Gastrocnemius medialis (tissue), 4 donors: Measurements from ENCODE around the gene CXCR1. TPM values are rescaled to one million over a fixed set of nuclear protein-coding genes. Genes with fewer than 3 reads are reported as not detected.

ENCODE experiments used
- ATAC-seq, 2 donors: fragments of 150-250 bp; one replicate each; pipeline ENCODE4 v1.9.1; 2016
- DNase-seq, 2 donors: peaks; one replicate each; pipeline ENCODE4 v3.0.0-alpha.2; 2019
- H3K27ac ChIP-seq, 4 donors: fragments of 200-600 bp; sonication (generic); 1 replicate in 1 of 4; 2 replicates in 3 of 4; pipeline ENCODE4 v1.5.1; 2016 to 2018; ENCODE audit warnings: mild to moderate bottlenecking in 2 of 4, moderate library complexity in 1 of 4
- H3K27me3 ChIP-seq, 3 donors: fragments of 200-600 bp; sonication (generic) in 2 of 3; 1 replicate in 1 of 3; 2 replicates in 2 of 3; pipeline versions ENCODE4 v1.5.1 to v1.6.0; 2016 to 2019; ENCODE audit warnings: mild to moderate bottlenecking in 1 of 3, moderate library complexity in 1 of 3
- H3K36me3 ChIP-seq, 2 donors: fragments of 200-600 bp; sonication (generic) in 1 of 2; one replicate each; pipeline ENCODE4 v1.5.1; 2017 to 2018
- H3K4me1 ChIP-seq, 2 donors: fragments of 200-600 bp; sonication (generic) in 1 of 2; one replicate each; pipeline ENCODE4 v1.5.1; 2016 to 2017; ENCODE audit warnings: mild to moderate bottlenecking in 2 of 2
- H3K4me3 ChIP-seq, 4 donors: fragments of 200-600 bp; sonication (generic) in 3 of 4; 1 replicate in 1 of 4; 2 replicates in 3 of 4; pipeline ENCODE4 v1.5.1; 2016 to 2019; ENCODE audit warnings: mild to moderate bottlenecking in 2 of 4
- H3K9me3 ChIP-seq, 3 donors: fragments of 200-600 bp; sonication (generic) in 2 of 3; 1 replicate in 1 of 3; 2 replicates in 2 of 3; pipeline ENCODE4 v1.5.1; 2016 to 2019
- POLR2A ChIP-seq, 2 donors: fragments of 450-650 bp; IDR thresholded peaks; one replicate each; pipeline ENCODE4 v1.6.1; 2017; ENCODE audit warnings: antibody characterized with exemption in 2 of 2, mild to moderate bottlenecking in 2 of 2, moderate library complexity in 2 of 2
- in situ Hi-C, 4 donors: fragments of 200-750 bp; cut with MboI; loops; one replicate each; pipeline versions ENCODE4 v1.15.0 to v1.8.0; 2017; ENCODE audit warnings: low sequenced_read_pairs in 4 of 4
- intact Hi-C: fragments of 100-400 bp; cut with DNase I; formaldehyde crosslinking; loops from one replicate; pipeline ENCODE4 v1.15.1; 2023; ENCODE audit warnings: low total_unique reads
- total RNA-seq, 4 donors: library from RNA; depleted of rRNA; stranded (reverse); fragments of >200 nt; gene quantifications; one replicate each; pipeline versions ENCODE4 v1.1.0 to v1.2.3, GENCODE V29; 2016
- TF ChIP-seq, protein P1 (sequence below), 5 experiments: fragments of 450-650 bp in 3 of 5; fragments of 200-600 bp in 2 of 5; sonication (generic) in 2 of 5; IDR thresholded peaks in 4 of 5; conservative IDR thresholded peaks in 1 of 5; 1 replicate in 4 of 5; 2 replicates in 1 of 5; pipeline ENCODE4 v1.5.1; 2016 to 2019; ENCODE audit warnings: antibody characterized with exemption in 5 of 5, mild to moderate bottlenecking in 3 of 5, moderate library complexity in 3 of 5

The CXCR1 gene
- total RNA-seq, 4 donors from 2014 or later, result 0.41 to 0.55 (median 0.53) TPM; not detected in 1

DNA sequence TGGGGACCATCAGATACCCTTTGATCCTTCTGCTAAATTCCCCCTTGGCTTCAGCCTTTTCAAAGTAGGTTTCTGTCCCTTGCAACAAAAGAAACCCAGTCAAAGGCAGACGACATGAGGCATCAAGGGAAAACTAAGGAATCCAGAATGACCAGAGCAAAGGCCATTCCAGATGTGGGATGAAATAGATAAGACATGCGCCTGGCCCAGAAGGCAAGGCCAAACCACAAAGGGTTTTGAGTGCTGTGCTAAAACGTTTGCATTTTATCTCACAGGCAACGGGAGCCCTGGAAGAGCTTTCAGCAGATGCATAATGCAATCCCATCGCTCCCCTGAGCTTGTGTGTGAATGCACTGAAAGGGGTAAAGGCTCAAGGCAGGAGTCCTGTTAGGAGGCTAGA, 17.7 kb downstream of the CXCR1 start:
- DNase-seq (no peak), ATAC-seq (no peak)
- intact Hi-C loops (no loop called here), in situ Hi-C loops (no loop called here)
- TF ChIP-seq POLR2A (IDR thresholded peaks at IDR 0.05), result no peak
- TF ChIP-seq, protein P1, sequence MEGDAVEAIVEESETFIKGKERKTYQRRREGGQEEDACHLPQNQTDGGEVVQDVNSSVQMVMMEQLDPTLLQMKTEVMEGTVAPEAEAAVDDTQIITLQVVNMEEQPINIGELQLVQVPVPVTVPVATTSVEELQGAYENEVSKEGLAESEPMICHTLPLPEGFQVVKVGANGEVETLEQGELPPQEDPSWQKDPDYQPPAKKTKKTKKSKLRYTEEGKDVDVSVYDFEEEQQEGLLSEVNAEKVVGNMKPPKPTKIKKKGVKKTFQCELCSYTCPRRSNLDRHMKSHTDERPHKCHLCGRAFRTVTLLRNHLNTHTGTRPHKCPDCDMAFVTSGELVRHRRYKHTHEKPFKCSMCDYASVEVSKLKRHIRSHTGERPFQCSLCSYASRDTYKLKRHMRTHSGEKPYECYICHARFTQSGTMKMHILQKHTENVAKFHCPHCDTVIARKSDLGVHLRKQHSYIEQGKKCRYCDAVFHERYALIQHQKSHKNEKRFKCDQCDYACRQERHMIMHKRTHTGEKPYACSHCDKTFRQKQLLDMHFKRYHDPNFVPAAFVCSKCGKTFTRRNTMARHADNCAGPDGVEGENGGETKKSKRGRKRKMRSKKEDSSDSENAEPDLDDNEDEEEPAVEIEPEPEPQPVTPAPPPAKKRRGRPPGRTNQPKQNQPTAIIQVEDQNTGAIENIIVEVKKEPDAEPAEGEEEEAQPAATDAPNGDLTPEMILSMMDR (IDR thresholded peaks at IDR 0.05 in 4 of 5, conservative IDR thresholded peaks at IDR 0.05 in 1 of 5), result no peak
- Histone ChIP-seq H3K27me3 (no peaks in the 10 kb centered on the region), H3K4me1 (no peaks in the 10 kb centered on the region), H3K4me3 (no peak overlapping the region), H3K36me3 (no peaks in the 10 kb centered on the region), H3K27ac (no peak overlapping the region), H3K9me3 (no peaks in the 10 kb centered on the region)

DNA sequence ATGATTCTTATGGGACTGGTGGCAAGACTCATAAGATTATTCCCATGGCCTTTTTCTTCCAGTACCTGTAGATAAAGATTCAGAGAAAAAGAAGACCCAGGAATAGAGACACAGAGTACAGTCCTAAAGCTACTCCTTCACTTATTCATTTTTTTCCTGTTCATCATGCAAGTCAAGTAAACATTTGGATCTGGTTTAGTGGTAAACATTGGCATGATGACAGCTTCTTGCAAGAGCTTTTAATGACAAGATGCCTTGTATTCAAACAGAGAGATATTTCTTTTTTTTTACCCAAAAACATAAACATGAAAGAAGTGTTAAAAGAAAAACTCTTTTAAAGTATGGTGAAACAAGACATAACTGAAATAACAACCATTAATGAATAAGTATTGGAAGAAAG, 20.7 kb downstream of the CXCR1 start:
- Histone ChIP-seq H3K4me1 (no peaks in the 10 kb centered on the region), H3K36me3 (no peaks in the 10 kb centered on the region), H3K4me3 (no peak overlapping the region), H3K27me3 (no peaks in the 10 kb centered on the region), H3K27ac (no peak overlapping the region), H3K9me3 (no peaks in the 10 kb centered on the region)
- TF ChIP-seq POLR2A (IDR thresholded peaks at IDR 0.05), result no peak
- TF ChIP-seq, protein P1 (IDR thresholded peaks at IDR 0.05 in 4 of 5, conservative IDR thresholded peaks at IDR 0.05 in 1 of 5), result no peak
- DNase-seq (no peak), ATAC-seq (no peak)
- in situ Hi-C loops, result no loop called here
- intact Hi-C loops, result no loop called here

DNA sequence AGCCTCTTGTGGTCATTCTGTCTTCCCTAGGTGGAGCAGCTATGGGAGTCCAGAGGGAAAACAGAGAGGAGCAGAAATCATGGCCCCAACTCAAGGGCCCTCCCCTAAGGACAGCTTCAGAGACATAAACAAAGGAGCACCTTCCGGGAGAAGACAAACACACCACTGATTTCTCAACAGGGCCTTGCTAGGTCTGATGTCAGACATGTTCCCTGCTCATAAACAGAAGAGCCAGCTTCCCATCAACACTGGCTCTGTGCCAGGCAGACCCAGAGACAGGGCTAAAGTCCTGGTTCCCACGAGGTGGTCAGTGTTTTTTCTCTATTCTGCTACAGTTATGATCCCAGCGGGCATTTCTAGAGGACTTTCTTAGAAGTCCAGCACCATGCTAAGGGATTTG, 21.6 kb downstream of the CXCR1 start:
- Histone ChIP-seq H3K36me3 (no peaks in the 10 kb centered on the region), H3K27me3 (peaks cover 0 to 4% (median 3%) of the 10 kb centered on the region in 3 donors), H3K4me1 (no peaks in the 10 kb centered on the region), H3K27ac (no peak overlapping the region), H3K4me3 (no peak overlapping the region), H3K9me3 (no peaks in the 10 kb centered on the region)
- DNase-seq, result no peak
- no peak for ATAC-seq
- intact Hi-C loops, result no loop called here
- TF ChIP-seq, protein P1 (IDR thresholded peaks at IDR 0.05 in 4 of 5, conservative IDR thresholded peaks at IDR 0.05 in 1 of 5), result no peak
- TF ChIP-seq POLR2A (IDR thresholded peaks at IDR 0.05), result no peak
- in situ Hi-C loops, result no loop called here

DNA sequence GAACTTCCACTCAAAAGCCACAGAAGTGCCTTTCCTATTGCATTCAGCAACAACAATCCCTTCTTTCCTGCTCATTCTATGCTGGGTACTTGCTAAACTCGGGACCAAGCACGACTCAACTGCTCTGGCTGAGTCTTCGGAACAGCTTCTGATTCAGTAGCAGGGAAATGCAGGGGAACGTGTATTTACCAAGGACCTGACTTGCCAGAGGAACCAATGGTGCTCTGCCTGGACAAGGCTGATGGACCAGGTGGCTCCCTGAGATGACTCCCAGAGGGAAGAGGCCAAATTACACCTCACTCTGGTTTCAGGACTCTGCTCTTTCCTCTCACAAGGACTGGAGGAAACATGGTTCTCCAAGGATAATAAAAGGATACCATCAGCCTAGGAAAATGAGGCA, 28.7 kb downstream of the CXCR1 start:
- no peak for DNase-seq
- H3K4me1 ChIP-seq, result no peaks in the 10 kb centered on the region
- in situ Hi-C loops, result no loop called here
- H3K9me3 ChIP-seq, result no peaks in the 10 kb centered on the region
- no peak overlapping the region for H3K4me3 ChIP-seq
- TF ChIP-seq, protein P1 (IDR thresholded peaks at IDR 0.05 in 4 of 5, conservative IDR thresholded peaks at IDR 0.05 in 1 of 5), result no peak
- TF ChIP-seq POLR2A (IDR thresholded peaks at IDR 0.05), result no peak
- no peaks in the 10 kb centered on the region for H3K36me3 ChIP-seq
- H3K27me3 ChIP-seq, result peaks cover 0 to 16% (median 7%) of the 10 kb centered on the region in 3 donors
- no peak overlapping the region for H3K27ac ChIP-seq
- no peak for ATAC-seq
- intact Hi-C loops, result no loop called here

DNA sequence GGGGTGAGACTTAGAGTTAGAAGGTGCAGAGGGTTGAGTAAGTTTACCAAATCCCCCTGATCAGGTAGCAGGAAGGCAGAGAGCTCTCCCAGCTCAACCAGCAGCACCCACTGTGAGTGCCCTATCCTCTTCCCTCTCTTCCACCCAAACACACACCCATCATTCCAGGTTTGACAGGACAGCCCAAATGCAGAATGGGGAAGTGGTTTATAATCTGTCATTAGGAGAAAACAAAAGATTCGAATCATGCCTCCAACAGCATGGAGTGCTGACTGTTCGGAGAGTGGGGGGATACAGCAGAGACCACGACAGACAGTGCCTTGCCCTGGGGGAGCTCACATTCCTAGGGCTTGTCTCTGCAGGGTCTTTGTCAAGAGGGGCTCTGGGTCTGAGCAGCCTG, 29.2 kb downstream of the CXCR1 start:
- Histone ChIP-seq H3K4me3 (no peak overlapping the region), H3K27ac (no peak overlapping the region), H3K9me3 (no peaks in the 10 kb centered on the region), H3K27me3 (peaks cover 0 to 16% (median 7%) of the 10 kb centered on the region in 3 donors), H3K4me1 (no peaks in the 10 kb centered on the region), H3K36me3 (no peaks in the 10 kb centered on the region)
- no peak for ATAC-seq
- in situ Hi-C loops (no loop called here), intact Hi-C loops (no loop called here)
- TF ChIP-seq, protein P1 (IDR thresholded peaks at IDR 0.05 in 4 of 5, conservative IDR thresholded peaks at IDR 0.05 in 1 of 5), result no peak
- TF ChIP-seq POLR2A (IDR thresholded peaks at IDR 0.05), result no peak
- DNase-seq, result no peak
